Hematopoietic multipotent progenitor cell treated with erythropoietin and hydrocortisone succinate and interleukin-3 and kit ligand, for 4 days (in vitro differentiated cells): ENCODE data around the gene SHCBP1L.
"Not testable (repeated sequence)": the region's sequence is repeated elsewhere in the genome, so short reads cannot be mapped to it uniquely, and the experiment has no call there.

Experiments
- DNase-seq: peaks from one replicate; pipeline ENCODE4 v3.0.0-alpha.2; 2015

SHCBP1L gene

DNA sequence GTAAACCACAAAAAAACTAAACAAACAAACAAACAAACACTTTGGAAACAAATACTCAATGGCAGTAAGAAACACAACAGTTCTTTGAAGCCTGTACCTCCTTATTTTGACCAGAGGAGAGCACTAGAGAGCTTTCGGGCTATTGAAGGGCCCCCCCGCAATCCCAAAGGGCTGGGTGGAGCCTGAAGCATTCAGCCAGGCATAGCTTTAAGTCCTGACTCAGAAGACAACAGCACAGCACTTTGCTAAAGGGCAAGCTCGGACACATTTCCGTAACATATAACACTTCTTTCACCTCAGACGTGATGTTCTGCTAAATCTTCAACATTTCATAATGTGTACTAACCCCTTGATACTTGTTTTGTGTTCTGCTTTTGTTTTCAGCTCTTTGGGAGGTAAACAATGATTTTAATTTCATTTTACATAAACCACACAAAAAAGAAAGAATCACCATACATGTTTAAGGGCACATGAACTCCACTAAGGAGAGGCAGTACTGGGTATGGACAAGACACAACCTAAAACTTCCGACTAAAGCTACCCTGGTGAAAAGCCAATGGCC, 9.7 kb upstream of the SHCBP1L start:
- peak; percentile 89 for DNase-seq

- DNase-seq, result no peak
Observed at GRCh38 chr1:182960046-182960445, 7.1 kb upstream of the SHCBP1L start.

GRCh38 chr1:182957902-182958395, 5.0 kb upstream of the SHCBP1L start:
- DNase-seq, result no peak

DNA sequence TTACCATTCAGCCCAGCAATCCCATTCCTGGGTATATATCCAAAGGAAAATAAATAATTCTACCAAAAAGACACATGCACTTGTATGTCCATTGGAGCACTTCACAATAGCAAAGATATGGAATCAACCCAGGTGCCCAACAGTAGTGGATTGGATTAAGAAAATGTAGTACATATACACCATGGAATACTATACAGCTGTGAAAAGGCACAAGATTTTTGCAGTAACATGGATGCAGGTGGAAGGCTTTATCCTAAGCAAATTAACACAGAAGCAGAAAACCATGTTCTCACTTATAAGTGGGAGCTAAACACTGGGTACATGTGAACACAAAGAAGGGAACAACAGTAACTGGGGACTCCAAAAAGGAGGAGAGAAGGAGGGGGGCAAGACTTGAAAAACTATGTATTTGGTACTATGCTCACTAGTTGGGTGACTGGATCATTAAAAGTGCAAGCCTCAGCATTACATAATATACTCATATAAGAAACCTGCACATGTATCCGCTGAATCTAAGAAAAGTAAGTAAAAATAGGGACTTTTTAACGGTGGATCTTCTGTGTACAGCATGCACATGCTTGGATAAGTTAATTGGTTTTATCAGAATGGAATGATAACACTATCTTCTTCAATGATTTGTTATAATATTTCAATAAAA, 3.9 kb upstream of the SHCBP1L start:
- no peak for DNase-seq

DNA sequence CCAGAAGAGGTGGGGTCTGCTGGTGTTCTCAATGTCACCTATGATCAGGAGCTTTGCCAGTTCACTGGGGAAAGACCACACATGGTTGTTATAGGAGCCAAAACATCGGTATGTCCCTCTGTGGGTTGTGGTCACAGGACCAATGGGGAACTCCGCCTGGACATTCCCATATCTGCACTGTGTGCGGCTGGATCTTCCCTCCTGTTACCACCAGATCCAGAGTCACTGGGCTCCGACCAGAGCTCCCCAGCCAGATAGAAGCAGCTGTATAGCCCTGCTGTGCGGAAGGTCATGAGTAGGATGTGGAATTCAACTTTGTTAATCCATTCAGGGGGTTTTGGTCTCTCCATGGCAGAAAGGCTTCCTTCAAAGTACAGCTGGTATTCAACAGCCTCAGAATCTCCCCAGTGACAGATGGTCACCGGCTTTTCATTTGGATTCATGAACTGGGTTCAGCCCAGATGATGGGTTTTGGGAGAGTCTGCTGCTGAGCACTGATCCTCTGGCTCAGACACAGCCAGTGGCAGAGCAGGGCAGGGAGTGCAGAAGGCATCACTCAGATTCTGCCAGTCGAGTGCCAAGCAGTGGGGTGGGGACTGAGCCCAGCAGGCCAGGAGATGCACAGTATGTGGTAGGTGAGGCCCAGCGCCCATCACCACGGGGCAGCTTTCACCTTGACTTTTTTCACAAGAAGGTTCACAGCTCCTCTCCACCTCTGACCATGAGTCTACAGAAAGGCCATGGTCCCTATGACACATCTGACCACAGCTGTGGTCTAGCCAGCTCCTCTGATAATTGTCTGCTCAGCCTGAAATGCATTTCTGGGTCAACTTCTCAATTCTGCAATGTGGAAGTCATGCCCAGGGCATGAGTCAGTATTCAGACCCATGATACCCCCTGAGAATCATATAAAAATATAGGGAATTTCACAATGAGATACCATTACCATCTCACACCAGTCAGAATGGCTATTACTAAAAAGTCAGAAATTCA, 2.9 kb upstream of the SHCBP1L start:
- peak; percentile 44 for DNase-seq

GRCh38 chr1:182953826-182954225, 860 bp upstream of the SHCBP1L start:
- no peak for DNase-seq

DNA sequence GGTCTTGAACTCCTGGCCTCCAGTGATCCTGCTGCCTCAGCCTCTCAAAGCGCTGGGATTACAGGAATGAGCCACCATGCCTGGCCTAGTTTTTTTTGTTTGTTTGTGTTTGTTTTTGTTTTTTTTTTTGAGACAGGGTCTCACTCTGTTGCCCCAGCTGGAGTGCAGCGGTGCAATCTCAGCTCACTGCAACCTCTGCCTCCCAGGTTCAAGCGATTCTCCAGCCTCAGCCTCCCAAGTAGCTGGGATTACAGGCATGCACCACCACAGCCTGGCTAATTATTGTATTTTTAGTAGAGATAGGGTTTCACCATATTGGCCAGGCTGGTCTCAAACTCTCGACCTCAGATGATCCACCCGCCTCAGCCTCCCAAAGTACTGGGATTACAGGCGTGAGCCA, 9.6 kb downstream of the SHCBP1L start:
- DNase-seq, result not testable (repeated sequence)

- DNase-seq, result peak; percentile 19
Observed at GRCh38 chr1:182942145-182942544, 10.8 kb downstream of the SHCBP1L start.

- DNase-seq, result no peak
Observed at GRCh38 chr1:182939413-182939812, 13.6 kb downstream of the SHCBP1L start.

DNA sequence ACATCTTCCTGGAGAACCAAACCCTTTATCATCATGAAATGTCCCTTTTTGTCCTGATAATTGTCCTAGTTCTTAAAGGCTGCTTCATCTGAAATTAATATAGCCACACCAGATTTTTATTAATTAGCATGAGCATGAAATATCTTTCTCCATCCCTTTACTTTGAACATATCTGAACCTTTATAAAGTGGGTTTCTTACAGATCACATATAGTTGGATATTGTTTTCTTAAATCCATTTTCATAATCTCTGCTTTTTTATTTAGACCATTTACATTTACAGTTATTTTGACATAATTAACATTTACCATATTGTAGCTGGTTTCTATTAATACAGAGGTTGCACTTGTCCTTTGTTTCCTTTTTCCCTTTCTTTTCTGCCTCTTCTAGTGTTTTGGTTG, 17.2 kb downstream of the SHCBP1L start:
- DNase-seq, result no peak

DNA sequence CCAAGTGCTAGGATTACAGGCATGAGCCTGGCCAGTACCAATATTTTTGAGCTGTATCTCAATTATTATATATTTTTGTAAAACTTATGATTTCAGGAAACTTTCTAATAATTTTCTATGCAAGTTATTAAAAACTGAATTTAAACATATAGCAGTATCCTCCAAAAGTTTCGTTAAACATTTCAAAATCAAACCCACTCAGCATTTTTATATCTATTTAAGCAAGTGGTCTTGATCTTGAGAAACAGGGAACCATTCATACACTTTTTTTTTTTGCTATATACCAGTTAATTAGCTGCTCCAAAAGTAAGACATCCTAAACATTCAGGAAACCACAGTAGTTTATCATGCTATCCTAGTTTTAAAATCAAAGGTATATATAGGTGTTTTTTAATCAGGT, 22.0 kb downstream of the SHCBP1L start:
- DNase-seq, result no peak

DNA sequence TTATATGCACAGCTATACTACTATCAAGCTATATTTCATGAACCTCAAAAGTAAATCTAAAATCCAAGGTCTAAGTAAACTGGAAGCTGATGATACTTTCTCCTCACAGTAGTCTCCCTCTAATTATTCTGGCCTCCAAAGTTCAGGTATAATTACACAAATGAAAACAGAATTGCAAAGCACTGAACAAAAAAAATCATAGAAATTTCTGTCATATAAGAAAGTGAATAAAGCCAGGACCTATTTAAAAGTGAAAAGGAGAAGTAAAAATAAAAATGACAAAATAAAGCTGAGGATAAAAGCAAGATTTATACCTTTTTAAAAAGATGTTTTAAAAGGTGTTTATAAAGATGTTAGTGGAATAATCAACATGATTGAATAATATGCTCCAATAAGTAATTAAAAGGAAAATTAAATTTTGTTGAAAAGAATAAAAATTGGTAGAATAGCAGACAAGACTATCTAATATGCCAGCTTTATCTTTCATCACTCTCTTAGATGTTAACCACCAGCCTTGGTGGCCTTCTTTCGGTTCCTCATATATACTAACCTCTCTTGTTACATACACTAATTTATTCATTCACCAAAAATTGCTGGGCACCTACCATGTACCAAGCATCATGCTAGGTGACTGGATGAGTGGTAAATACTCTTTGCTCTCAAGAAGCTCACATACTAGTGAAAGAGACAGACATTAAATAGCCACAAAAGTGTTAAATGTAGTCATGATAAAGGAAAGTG, 25.1 kb downstream of the SHCBP1L start:
- peak; percentile 56 for DNase-seq

- DNase-seq, result no peak
Observed at GRCh38 chr1:182925661-182926060, 27.3 kb downstream of the SHCBP1L start.

- DNase-seq, result no peak
Observed at GRCh38 chr1:182917378-182917777, 35.6 kb downstream of the SHCBP1L start.

GRCh38 chr1:182913401-182913800, 39.6 kb downstream of the SHCBP1L start:
- DNase-seq, result no peak

DNA sequence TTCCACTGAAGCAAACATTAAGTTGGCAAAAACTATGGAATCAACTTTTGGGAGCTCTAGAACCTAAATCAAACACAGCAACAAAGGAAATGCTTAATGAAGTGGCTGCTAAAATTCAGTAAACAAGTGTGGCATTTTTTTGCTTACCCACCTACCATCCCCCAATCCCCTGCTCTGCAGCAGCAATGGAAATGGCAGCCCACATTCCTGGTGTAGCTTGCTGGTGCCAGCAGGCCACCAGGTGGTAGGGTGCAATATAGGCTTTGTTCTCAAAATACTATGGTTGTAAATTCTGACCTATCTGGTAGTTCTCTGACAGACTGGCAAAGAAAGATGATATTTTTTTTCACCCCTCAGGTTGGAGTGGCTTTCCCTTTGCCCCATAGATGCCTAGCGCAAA, 42.8 kb downstream of the SHCBP1L start:
- peak; percentile 14 for DNase-seq

DNA sequence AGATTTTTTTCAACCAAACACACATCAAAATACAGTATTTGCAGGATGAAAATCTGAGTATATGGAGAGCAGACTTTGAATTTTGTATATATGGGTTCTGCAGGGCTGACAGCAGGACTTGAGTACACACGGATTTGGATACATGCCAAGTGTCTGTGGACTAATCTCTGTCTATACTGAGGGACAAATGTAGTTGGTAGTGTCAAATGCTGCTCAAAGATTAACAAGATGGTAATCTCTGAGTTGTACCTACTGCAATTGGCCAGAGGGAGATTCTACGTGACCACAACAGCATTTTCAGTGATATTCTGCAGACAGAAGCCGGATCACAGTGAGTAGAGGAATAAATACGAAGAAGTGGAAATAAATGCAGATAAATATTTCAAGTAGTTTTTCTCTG, 43.4 kb downstream of the SHCBP1L start:
- DNase-seq, result peak; percentile 73

DNA sequence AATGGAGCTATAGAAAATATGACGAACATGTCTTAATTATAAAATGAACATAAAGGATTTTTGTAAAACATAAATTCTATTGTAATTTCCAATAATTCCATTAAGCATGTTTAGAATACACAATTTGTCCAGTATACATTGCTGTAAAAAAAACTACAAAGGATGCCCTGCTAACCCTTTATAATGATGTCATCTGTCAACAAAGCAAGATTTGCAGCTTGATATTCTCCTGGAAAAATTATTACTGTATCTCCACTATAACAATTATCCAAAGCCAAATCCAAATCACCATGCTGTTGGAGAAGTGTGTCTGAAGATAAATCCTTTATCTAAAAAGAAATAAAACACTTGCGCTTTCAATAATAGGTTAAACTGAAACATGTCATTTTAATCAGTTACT, 47.6 kb downstream of the SHCBP1L start:
- DNase-seq, result no peak

- DNase-seq, result not testable (repeated sequence)
Observed at GRCh38 chr1:182901946-182902345, 51.0 kb downstream of the SHCBP1L start.

GRCh38 chr1:182897696-182898095, 55.3 kb downstream of the SHCBP1L start:
- DNase-seq, result no peak

GRCh38 chr1:182890927-182891610, 61.9 kb downstream of the SHCBP1L start:
- DNase-seq, result no peak

GRCh38 chr1:182889997-182890396, 63.0 kb downstream of the SHCBP1L start:
- peak; percentile 83 for DNase-seq
